Prostate gland (tissue), 2 donors: ENCODE results near the gene FKTN.

Source experiments
- CTCF ChIP-seq, 4 experiments: fragments of 200-600 bp in 2 of 4; fragments of 450-650 bp in 2 of 4; sonication (generic) in 2 of 4; IDR thresholded peaks; 1 replicate in 3 of 4; 2 replicates in 1 of 4; pipeline ENCODE4 v1.5.1; 2016 to 2019; ENCODE audit warnings: antibody characterized with exemption in 4 of 4, mild to moderate bottlenecking in 2 of 4, moderate library complexity in 2 of 4
- POLR2A ChIP-seq: fragments of 450-650 bp; IDR thresholded peaks from one replicate; pipeline ENCODE4 v1.6.1; 2016; ENCODE audit warnings: antibody characterized with exemption, mild to moderate bottlenecking

GRCh38 chr9:105661011-105661410, 103.1 kb downstream of the FKTN start:
- TF ChIP-seq CTCF (IDR thresholded peaks at IDR 0.05), result no peak
- no peak for TF ChIP-seq POLR2A
